Measurements from ENCODE around the gene DIPK1A. TPM values are rescaled to one million over a fixed set of nuclear protein-coding genes. Genes with fewer than 3 reads are reported as not detected.

Gene DIPK1A
- 15.1 and 15.2 TPM in 2 replicates for total RNA-seq

GRCh38 chr1:92961131-92961895 lies at the start of gene DIPK1A:
Gene DIPK1A (minus strand): TSS chr1:92961462. CDS start chr1:92961429, 33 bp downstream.
- intact Hi-C loops (cut with micrococcal nuclease): loop anchor here (1.0 to 10.0 kb wide), 4 partner anchors 8 to 474 kb away; partner anchors contain the start of genes GFI1 and MTF2

DNA sequence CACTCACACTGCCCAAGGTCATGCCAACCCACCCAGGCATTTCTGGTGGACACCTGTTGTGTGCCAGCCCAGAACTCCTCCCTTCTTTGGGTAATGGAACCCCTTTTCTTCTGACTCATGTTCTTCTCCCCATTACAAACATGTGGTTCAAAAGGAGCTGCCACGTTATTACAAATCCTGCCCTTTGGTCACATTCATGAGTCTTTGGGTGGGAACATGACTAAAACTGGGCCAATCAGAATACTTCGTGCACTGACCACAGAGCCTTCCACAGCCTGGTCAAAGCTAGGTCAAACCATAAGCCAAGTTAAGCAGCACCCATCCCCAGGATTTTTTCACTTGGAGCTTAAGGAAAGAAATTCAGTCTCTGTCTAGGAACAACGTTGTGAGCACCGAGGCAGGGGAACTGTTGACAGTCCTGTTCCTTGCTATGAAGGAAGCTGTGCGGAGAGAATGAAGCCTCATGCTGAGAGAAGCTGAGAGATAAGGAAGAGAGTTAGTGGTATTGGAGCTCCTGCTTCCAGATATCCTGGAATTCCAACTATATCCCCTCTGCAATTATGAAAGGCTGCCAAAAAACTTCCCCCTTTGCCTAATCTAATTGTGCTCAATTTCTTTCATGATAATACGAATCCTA lies 46.8 kb upstream of the DIPK1A start:
- intact Hi-C loops (cut with micrococcal nuclease): no loop called here

DNA sequence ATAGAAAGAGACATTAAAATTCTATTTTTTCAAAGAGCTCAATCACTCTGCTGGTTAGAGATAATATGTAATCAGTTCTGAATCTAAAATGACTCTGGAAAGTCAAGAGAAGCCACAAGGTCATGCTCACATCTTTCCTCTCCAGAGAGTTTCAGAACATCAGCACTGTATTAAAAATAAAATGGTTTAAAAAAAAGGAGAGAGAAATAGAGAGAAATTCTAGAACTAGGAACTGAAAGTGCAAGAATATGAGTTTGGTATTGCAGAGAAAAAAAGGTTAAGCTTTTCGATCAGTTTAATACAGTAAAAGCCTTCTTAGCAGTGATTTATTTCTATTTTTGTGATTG lies 44.0 kb upstream of the DIPK1A start:
- intact Hi-C loops (cut with micrococcal nuclease): no loop called here

DNA sequence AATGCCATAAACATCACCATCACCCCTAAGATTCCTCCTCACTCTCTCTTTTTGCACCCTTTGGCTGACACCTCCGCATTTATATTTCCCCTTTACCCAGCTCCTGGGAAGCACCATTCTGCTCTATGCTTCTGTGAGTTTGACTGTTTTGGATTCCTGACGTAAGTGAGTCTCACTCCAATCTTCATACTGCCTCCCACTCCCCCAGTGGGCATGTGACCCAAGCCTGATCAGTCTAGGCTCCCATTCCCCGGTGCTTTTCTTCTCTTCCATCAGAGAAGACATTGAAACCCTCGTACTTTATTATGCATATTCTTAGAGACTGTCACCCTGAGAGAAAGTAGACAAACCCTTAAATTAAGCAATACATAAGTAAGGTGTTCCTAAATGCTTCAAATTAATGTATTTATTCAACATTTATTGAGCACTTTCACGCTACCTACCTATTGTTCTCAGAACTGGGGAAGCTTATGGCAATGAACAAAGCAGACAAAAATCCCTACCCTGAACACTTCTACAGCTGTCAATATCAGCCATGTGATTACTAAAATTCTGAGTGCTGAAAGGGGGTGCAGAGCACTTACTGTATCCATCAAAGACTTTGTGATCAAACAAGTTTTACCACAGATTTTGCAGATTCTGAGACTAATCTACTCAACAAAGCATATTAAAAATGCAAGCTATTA lies 43.4 kb upstream of the DIPK1A start:
- intact Hi-C loops (cut with micrococcal nuclease): no loop called here

DNA sequence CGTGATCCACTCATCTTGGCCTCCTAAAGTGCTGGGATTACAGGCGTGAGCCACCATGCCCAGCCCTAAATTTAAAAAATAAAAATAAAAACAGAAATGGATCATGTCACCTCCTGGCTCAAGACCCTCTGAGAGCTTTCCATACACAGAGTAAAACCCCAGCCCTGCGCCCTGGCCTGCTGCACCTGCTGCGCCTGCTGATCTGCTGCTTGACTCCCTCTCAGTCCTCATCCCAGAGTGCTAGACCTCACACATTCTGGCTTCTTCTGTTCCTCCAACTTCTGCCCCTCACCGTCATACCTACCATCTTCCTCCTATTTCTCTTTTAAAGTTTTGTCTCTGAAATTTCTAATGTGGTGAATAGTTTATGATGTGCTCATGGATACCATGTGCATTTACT lies 42.7 kb upstream of the DIPK1A start:
- intact Hi-C loops (cut with micrococcal nuclease): no loop called here

DNA sequence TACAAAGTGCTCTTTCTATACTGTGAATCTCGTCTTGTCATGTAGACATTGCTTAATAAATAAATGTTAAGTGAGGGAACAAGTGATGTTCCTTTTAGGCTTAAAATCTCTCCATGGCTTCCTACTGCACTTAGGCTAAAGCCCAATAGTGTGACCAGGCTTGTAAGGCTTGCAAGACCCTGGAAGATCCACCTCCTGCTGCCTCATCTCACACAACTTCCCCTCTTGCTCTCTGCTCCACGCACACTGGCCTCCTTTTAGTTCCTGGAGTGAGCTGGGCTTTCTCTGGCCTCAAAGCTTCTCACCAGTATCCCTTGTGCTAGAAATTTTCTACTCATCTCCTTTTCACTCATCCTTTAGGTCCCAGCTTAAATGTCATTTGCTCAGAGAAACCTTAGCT lies 41.5 kb upstream of the DIPK1A start:
- intact Hi-C loops (cut with micrococcal nuclease): no loop called here

DNA sequence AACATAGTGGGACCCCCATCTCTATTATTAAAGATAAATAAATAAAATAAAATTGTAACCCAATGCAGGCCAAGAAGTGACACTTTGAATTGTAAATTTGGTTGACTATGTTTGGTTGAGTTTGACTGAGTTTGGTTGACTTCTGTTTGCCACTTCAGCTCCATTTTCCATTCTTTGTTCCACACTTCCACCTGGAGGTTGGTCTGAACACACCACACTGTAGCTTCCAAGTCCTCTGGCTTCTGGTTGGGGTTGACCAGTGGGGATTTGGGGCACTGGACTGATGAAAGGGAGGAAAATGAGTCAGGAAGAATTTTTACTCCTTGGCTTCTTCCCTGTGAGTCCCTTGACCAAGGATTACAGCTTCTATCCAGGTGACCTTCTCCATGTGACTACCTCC lies 40.6 kb upstream of the DIPK1A start:
- intact Hi-C loops (cut with micrococcal nuclease): no loop called here

- intact Hi-C loops (cut with micrococcal nuclease): no loop called here
These were observed 39.5 kb upstream of the DIPK1A start for GRCh38 chr1:93000751-93001175.

- intact Hi-C loops (cut with micrococcal nuclease): no loop called here
These were observed 39.0 kb upstream of the DIPK1A start for GRCh38 chr1:93000291-93000690.

DNA sequence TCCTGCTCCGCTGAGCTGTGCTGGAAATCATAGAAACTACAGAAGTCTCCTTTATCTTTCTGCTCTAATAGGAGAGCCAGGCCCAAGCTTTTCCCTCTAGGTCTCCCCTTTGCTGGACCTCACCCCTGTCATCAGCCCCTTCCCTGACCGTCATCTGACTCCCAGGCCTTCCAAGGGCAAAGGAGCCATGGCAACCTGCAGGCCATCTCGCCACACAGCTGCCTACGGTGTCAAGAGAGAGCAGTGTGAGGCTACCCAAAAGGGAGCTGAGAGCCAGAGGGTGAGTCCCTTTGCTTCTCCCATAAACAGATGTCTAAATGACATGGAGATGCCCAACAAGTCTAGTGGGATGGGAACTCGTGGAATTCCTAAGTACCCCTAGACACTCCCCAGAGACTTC lies 37.6 kb upstream of the DIPK1A start:
- intact Hi-C loops (cut with micrococcal nuclease): no loop called here

DNA sequence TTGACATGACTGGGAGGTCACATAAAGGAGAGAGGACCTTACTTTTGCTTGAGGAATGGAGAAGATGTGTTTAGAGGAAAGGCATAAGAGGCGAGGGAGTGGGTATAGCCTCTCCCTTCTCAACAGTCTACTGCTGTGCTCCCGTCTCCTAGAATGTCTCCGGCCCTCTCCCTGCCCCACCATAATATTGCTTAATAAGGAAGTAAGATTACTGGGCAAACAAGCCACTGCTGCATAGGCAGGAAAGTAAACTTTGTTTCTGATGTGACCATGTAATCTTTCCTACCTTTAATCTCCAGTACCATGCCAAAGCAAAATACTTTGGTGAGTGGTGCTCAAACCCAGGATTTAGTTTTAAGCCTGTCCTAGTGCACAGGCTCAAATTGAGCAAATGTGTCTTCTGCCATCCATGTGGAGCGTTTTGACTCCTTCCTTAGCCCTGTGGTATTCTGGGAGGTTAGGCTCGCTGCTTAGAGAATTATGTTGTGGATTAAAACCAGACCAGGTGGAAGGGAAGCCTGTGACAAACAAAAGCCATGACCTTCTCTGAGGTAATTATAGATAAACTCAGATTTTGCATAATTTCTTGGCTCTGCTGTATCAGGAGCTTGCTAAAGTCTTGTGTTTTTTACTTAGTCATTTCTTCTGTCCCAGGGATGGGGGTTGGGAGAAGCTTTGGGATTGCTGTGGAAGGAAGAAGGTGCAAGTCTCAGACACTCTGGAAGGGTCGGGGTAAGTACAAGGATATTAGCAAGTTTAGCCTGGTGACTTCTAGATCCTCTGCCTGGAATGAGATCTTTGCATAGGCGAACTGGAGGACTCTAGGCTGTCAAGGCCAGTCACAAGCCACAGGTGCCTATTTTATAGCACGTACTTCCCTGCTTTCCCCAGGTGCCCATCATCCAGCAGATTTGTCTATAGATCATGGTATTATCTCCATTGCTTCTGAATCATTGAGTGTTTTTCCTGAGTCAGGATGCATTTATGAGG lies 34.5 kb upstream of the DIPK1A start:
- intact Hi-C loops (cut with micrococcal nuclease): no loop called here

DNA sequence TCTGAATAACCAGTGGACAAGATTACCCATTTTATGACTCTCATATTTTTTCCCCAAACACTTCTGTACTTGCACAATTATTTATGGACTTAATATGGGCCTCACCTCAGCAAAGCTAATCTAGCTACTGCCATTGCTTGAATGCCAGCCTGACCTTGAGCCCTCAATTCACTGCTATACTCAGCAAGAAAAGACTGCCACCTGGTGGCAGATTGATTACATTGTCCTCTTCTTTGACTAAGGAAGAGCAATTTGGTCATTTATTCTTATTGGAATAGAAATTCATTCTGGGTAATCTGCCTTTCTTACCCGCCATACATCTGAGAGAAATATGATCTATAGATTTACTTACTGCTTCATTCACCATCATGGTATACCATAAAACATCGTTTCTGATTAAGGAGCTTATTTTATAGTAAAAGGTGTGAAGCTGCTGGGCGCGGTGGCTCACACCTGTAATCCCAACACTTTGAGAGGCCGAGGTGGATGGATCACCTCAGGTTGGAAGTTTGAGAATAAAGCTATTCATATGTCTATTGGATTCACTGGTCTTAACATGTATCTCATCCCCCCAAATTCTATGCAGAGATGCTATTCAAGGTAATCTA lies 32.9 kb upstream of the DIPK1A start:
- intact Hi-C loops (cut with micrococcal nuclease): loop anchor here (1.0 kb wide), 4 partner anchors 26 to 135 kb away; no protein-coding TSS in a partner anchor

- intact Hi-C loops (cut with micrococcal nuclease): no loop called here
These were observed 32.3 kb upstream of the DIPK1A start for GRCh38 chr1:92993581-92993980.

- intact Hi-C loops (cut with micrococcal nuclease): no loop called here
These were observed 31.6 kb upstream of the DIPK1A start for GRCh38 chr1:92992877-92993276.

DNA sequence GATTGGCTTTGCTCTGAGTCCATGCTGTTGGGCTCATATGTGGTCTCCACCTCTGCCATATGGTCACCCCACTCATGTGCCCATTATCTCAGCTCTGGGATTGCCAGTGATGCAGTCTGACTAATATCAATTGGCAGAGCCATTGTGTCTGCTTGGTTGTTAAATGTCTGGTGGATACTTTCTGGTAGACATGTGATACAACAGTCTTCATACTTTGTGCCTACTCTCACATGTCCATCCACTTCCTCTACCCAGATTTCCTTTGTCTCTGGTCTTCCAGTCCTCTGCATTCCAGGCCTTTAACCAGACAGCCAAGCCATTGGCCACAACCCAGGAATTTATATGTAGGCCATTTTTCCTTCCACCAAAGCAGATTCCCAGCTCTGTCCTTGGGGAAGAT lies 30.8 kb upstream of the DIPK1A start:
- intact Hi-C loops (cut with micrococcal nuclease): no loop called here

DNA sequence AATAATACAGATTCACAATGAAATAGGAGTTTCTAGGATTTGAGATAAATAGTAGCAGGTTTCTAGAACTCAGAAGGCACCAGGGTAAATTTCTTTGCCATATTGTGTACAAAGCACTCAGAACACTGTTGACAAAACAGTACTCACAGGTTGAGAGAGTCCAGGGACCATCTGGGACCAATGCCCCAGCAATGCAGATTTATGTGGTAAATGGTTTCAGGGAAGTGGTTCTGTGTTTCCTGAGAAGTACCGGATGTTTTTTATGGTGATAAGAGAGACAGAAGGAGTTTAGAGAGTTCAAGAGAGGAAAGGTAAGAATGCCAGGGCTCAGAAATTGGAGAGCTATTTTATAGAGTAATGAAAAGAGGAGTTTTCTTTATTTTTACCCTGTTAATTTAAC lies 29.6 kb upstream of the DIPK1A start:
- intact Hi-C loops (cut with micrococcal nuclease): loop anchor here (1.0 kb wide), 1 partner anchor 10 kb away; no protein-coding TSS in a partner anchor

DNA sequence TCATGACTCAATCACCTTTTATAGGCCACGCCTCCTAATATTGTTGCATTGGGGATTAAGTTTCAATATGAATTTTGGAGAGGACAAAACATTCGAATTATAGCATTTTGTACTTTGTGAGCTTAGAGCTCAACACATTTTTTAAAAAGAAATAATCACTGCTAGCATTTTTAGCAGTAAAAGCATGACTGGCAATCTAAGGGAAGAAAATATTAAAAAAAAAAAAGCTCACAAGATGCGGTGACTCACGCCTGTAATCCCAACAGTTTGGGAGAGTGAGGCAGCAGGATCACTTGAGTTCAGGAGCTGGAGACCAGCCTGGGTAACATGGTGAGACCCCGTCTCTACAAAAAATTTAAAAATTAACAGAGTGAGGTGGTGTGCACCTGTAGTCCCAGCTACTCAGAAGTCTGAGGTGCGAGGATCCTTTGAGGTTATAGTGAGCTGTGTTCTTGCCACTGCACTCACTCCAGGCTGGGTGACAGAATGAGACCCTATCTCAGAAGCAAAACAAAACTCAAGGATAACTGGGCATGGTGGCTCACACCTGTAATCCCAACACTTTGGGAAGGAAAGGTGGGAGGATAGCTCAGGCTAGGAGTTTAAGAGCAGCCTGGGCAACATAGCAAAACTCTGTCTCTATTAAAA lies 28.8 kb upstream of the DIPK1A start:
- intact Hi-C loops (cut with micrococcal nuclease): loop anchor here (1.0 kb wide), 1 partner anchor 9 kb away; no protein-coding TSS in a partner anchor

DNA sequence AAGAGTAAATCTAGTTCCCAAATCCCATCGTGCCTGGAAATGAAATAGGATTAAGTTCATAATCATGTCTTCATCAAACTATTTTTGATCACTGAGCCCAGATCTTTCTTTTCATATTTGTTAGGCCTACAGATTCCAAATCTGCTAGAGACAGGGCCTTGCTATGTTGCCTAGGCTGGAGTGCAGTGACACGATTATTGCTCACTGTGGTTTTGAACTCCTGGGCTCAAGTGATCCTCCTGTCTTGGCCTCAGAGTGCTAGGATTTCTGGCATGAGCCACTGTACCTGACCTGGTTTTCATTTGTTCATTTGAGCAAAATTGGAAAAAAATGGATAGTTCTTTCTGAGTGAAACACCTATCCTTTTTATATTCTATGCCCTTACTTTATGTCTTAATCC lies 28.0 kb upstream of the DIPK1A start:
- intact Hi-C loops (cut with micrococcal nuclease): no loop called here

DNA sequence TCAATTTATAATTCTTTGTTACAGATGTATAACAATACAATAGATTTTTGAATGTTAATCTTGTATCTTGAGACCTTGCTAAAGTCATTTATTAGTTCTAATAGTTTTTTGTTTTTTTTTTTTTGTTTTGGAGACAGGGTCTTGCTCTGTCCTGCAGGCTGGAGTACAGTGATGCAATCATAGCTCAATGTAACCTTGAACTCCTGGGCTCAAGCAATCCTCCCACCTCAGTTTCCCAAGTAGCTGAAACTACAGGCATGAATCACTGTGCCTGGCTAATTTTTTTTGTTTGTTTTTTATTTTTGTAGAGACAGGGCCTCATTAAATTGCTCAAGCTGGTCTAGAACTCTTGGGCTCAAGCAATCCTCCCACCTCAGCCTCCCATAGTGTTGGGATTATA lies 26.2 kb upstream of the DIPK1A start:
- intact Hi-C loops (cut with micrococcal nuclease): no loop called here

DNA sequence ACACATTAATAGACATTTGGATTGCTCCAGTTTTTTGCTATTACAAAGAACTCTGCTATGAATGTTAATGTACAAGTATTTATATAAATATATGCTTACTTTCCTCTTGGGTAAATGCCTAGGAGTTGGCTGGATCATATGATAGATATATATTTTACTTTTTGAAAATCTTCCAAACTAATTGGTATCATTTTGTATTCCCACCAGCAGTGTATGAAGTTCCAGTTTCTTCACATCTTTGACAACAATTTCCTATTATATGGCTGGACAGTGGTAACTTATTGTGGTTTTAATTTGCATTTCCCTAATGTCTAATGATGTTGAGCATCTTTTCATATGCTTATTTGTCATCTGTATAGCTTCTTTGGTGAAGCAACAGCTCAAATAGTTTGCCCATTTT lies 23.8 kb upstream of the DIPK1A start:
- intact Hi-C loops (cut with micrococcal nuclease): no loop called here
